ENCODE data around the gene IL17REL. TPM values are rescaled to one million over a fixed set of nuclear protein-coding genes. Genes with fewer than 3 reads are reported as not detected.

Gene IL17REL
- total RNA-seq, 1 experiment from 2014 or later = not detected

- DNase-seq (ENCODE audit: low spot score) = no peak
Observed at GRCh38 chr22:50002791-50003190, 9.8 kb downstream of the IL17REL start.

DNA sequence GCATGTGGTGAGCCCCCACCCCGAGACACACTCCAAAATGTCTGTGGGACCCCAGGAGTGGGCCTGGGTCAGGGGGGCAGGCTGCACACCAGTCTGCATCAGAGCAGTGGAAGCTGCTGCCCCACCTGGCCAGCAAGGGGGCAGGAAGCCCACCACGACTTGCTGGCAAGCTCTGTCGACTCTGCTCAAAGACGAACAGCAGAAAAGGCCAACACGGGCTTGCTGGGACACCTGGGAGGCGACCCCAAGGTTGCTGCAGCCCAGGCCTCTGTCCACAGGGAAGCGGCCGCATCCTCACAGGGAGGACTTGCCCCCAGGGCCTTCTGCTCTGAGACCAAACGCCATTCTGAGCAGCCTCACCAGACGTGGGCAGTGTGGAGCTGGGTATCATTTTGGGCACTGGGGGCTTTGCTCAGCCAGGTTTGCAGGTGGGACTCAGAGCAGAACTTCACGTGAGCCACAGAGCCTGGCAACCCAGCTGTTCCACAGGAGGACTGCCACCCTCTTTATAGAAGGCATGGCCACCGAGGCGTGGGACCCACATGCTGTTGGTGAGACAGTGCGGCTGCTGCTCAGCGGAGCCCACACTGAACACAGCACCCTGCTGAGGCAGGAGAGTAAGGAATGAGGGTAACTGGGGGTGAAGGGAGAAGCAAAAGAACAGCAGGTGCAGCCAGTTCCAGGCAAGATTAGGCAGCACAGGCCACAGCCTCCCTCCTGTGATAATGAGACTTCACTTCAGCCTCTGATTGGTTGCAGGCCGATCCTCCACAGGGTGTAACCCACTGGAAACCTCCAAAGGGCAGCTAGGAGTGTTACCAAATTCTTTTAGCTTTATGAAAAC lies 11.0 kb downstream of the IL17REL start:
- no peak for DNase-seq (ENCODE audit: low spot score)

GRCh38 chr22:50000587-50001387 lies 11.8 kb downstream of the IL17REL start:
- no peak for DNase-seq (ENCODE audit: low spot score)

DNA sequence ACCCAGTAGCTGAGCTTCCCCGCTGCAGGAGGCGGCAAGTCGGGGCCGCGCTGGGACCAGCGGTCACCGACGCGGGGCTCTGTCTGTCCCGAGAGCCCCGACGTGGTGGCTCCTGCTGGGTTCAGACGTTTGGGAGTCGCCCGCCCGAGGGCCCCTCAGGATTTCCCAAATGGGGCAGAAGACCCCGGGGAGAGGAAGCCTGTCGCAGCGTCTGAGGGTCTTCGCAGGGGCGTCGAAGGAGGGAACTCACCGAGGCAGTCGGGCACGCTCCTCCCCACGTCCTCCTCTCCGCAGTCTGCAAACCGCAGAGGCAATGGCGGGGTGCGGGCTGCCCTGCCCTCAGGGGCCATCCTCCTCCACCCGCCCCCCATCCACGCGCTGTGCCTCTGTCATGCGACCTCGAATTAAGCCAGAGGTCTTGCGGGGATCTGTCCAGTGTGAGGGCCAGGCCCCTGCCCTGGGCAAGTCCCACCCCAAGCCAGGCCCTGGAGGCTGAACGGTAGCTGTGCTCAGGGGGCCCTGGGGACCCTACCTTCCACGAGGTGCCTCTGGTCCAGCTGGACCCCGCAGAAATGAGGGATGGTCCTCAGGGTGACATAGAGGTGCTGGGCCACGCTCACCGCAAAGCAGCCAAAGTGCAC lies 12.5 kb downstream of the IL17REL start:
- no peak for DNase-seq (ENCODE audit: low spot score)

DNA sequence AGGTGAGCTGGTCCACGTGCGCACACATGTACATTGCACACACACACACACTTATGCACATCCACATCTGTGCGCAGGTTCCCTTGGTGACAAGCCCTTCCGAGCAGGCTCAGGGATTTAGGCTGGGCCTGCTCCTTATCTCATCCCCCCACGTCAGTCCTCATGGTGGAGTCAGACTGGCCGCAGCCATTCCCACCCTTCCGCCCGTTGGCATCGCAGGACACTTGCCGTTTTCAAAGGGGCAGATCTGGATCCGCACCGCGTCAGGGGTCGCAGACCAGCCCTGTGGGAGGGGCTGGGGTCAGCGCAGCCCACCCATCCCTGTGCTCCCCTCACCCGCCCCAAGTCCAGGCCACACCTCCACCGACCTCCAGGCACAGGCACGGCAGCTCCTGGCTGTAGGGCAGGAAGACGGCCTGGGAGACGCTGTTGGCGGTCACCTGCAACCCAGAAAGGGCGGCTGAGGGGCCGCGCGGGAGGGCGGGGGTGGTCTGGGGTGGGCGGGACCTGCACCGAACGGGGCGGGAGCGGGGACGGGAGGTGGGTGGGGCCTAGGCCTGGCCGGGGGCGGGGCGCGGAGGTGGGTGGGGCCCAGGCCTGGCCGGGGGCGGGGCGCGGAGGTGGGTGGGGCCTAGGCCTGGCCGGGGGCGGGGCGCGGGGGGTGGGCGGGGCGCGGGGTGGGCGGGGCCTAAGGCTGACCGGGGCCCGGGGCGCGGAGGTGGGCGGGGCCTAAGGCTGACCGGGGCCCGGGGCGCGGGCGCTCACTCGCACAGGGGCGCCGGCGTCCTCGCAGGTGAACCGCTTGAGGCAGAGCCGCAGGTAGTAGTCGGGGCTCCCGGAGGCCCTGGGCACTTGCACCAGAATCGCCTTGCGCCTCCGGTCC lies 13.3 kb downstream of the IL17REL start:
- DNase-seq (ENCODE audit: low spot score) = no peak

DNA sequence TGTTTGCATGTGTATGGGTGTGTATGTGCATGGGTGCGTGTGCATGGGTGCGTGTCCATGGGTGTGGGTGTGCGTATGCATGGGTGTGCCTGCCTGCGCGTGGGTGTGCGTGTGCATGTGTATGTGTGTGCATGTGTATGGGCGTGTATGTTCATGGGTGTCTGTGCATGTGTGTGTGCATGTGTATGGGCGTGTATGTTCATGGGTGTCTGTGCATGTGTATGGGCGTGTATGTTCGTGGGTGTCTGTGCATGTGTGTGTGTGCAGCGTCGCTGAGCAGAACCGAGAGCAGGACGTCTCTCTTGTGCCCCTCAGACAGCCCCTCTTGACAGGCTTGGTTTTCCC lies 13.9 kb downstream of the IL17REL start:
- no peak for DNase-seq (ENCODE audit: low spot score)

GRCh38 chr22:49997932-49998717 lies 14.4 kb downstream of the IL17REL start:
- no peak for DNase-seq (ENCODE audit: low spot score)

- no peak for DNase-seq (ENCODE audit: low spot score)
Observed at GRCh38 chr22:49997251-49997599, 15.3 kb downstream of the IL17REL start.

DNA sequence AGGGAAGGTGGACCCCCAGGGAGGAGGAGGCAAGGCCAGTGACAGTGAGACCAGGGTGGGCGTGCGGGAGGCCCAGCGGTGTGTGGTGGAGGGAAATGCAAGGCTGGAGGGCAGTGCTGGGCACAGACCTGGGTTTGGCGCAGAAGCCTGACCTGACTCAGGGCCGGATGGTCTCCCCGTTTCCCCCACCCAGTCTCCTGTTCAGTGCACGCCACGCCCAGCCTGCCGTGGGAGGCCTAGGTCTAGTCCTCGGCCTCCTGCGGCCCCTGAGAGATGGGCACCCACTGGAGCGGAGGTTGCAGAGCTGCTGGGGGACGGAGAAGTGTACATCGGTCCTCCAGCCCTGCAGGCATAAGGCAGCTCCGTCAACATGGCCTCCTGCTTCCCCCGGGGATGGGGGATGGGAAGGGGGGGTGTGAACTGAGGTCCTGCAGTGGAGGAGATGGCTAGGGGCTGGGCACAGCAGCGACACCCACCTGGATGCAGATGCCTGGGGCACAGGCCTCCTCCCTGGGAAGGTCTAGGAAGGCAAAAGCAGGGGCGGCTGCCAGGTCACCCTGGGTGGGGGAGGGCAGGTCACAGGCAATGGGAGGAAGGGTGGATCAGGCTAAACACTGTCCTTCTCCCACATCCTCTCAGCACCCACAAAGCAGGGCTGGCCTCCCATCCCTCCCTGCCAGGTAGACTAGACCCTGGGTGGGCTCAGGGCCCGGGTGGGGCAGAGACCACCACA lies 15.9 kb downstream of the IL17REL start:
- no peak for DNase-seq (ENCODE audit: low spot score)

DNA sequence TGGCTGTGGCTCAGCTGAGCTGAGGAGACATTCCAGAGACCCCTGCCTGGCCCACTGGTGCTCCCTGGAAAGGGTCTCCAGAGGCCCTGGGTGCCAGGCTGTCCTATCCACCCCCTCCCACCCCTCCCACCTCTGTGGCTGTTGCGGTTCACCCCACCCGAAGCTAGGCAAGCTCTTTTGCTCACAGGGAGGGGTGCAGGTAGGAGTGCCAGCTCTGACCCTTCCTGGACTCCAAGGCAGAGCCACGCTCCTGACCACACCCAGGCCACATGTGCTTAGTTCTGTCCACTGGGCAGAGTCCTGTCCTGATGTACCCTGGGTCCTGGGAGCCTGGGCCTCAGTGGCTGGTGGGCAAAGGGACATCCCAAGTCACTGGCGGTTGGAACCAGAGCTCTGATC lies 16.4 kb downstream of the IL17REL start:
- no peak for DNase-seq (ENCODE audit: low spot score)

GRCh38 chr22:49995361-49996118 lies 17.0 kb downstream of the IL17REL start:
- DNase-seq (ENCODE audit: low spot score) = no peak

DNA sequence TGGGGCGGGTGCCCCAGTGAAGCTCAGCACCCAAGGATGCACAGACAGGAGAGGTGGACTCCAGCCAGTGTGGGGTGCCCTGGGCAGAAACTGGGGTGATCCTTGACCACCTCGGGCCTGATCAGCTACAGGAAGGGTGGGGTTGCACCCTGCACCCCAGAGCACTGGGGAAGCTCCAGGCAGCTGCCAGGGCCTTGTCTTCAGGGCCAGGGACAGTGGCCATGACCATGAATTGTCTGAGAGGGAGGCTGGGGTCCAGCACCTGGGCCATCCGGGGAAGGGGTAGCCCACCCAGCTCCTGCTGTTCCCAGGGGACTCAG lies 17.6 kb downstream of the IL17REL start:
- DNase-seq (ENCODE audit: low spot score) = no peak

- DNase-seq (ENCODE audit: low spot score) = no peak
Observed at GRCh38 chr22:49994361-49995040, 18.1 kb downstream of the IL17REL start.

DNA sequence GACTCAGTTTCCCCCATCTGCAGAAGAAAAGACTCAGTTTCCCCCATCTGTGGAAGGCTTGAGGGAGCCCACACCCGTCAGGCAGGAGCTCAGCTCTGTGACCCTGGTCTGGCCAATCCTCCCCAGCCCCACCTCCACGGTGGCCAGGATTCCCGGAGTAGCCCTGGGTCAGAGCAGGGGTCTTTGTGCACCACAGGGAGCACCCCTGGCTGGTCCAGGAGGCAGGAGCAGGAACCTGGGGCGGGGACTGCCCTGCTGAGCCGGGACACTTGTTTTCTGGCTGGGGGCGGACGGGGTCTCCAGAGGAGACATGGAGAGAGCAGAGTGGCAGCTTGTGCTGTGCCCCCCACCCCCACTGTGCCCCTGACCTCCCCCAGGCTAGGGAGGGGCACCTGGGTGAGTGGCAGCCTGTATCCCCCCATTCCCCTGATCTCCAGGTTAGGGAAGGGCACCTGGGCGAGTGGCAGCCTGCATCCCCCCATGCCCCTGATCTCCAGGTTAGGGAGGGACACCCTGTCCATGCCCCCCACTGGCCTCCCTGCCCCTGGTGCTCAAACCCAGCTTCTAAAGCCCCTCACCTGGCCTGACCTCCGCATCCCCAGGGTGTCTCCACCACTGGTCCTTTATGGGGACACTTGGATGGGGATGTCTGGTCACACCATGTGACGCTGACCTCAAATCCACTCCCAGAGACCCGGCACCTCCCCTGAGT lies 18.8 kb downstream of the IL17REL start:
- no peak for DNase-seq (ENCODE audit: low spot score)

DNA sequence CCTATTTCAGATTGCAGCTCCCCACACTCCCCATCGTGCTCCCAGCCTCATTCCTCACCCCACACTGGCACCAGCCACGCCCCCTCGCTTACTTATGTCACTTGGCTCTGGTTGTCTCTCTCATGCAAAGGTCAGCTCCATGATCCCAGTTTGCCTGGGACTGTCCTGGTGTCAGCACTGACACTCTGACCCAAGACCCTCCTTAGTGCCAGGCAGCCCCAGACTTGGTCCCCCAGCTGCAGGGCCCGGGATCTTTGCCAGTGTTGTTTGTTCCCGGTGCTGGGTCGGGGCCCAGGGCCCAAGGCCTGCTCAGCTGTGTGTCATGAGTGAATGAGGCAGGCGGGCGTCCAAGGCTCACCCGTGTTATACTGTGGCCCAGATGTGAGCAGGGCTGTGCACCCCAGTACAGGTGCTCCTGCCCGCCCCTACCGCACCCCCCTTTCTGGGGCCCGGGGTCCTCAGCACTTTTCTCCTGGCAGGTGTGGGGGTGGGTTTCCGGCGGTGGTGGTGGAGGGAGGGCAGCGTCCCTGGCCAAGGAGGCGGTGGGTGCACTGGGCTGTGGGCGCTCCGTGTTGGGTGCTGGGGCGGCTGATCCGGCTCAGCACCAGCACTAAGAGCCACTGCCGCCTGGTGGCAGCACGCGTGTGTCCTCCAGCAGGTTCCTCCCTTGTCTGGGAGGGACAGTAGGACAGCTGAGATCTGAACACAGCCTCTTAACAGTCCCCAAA lies 19.5 kb downstream of the IL17REL start:
- no peak for DNase-seq (ENCODE audit: low spot score)

GRCh38 chr22:49991907-49992533 lies 20.5 kb downstream of the IL17REL start:
- DNase-seq (ENCODE audit: low spot score) = no peak

- DNase-seq (ENCODE audit: low spot score) = no peak
Observed at GRCh38 chr22:49991167-49991566, 21.4 kb downstream of the IL17REL start.

All from A172 (cell line).